Measurements from ENCODE around the gene FRMD6. TPM values are rescaled to one million over a fixed set of nuclear protein-coding genes. Genes with fewer than 3 reads are reported as not detected.

The FRMD6 gene
- total RNA-seq, 2 donors from 2014 or later = 12.1 to 14.8 TPM

DNA sequence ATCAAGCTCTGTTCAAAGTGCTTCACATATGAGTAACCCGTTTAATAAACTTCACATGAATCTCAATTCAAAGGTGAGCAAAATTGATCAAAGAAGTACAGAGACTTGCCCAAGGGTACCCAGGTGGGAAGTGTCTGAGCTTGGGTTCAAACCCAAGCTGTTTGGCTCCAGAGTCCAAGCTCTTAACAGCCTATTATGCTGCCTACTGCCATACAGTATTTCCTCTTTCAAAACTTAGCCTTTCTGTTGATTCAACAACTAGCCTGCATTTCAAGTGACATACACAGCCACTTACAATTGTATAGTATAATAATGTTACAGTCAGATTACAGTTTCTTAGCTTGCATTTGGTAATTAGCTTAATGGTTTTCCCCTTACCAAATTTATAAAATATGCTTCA is 29.7 kb downstream of the FRMD6 start:
- H3K36me3 ChIP-seq (ENCODE audit: control insufficient read depth, insufficient read depth, low read length) = no peaks in the 10 kb centered on the region
- H3K27me3 ChIP-seq (ENCODE audit: control insufficient read depth, insufficient read depth, low read length, poor library complexity, severe bottlenecking) = peaks cover 41% of the 10 kb centered on the region
- H3K9me3 ChIP-seq (ENCODE audit: control insufficient read depth, low read length) = no peaks in the 10 kb centered on the region
- Mint-ChIP-seq H3K9me3 (no peaks in the 10 kb centered on the region), H3K4me1 (peaks cover 28% of the 10 kb centered on the region), H3K27ac (no peak overlapping the region), H3K4me3 (no peak overlapping the region), H3K36me3 (ENCODE audit: low read depth) (no peaks in the 10 kb centered on the region), H3K27me3 (ENCODE audit: insufficient read depth) (peaks cover 28% of the 10 kb centered on the region)
- no peak overlapping the region for H3K4me3 ChIP-seq (ENCODE audit: low read length)
- no peak for TF ChIP-seq CTCF (conservative IDR thresholded peaks at IDR 0.05)
- no peak overlapping the region for H3K27ac ChIP-seq (ENCODE audit: low read depth, low read length)
- no peak for DNase-seq
- 83 to 86% methylated on average over 1 of the region's 1 CpG for WGBS, 2 experiments (ENCODE audit: insufficient coverage in 1 of 2, insufficient read length in 1 of 2)
- peaks cover 14% of the 10 kb centered on the region for H3K4me1 ChIP-seq (ENCODE audit: control insufficient read depth, insufficient read depth, low read length)
- H3K9ac ChIP-seq (ENCODE audit: extremely low read depth, low read length, poor library complexity, severe bottlenecking) = no peak overlapping the region

- peaks cover 47% of the 10 kb centered on the region for H3K27me3 ChIP-seq (ENCODE audit: control insufficient read depth, insufficient read depth, low read length, poor library complexity, severe bottlenecking)
- WGBS, 2 experiments (ENCODE audit: insufficient coverage in 1 of 2, insufficient read length in 1 of 2) = 90% methylated on average over 1 of the region's 1 CpG; no CpG with 5 or more reads in 1 of the 2 experiments
- Mint-ChIP-seq H3K27me3 (ENCODE audit: insufficient read depth) (peaks cover 29% of the 10 kb centered on the region), H3K27ac (no peak overlapping the region), H3K36me3 (ENCODE audit: low read depth) (no peaks in the 10 kb centered on the region), H3K9me3 (no peaks in the 10 kb centered on the region), H3K4me3 (no peak overlapping the region), H3K4me1 (peaks cover 28% of the 10 kb centered on the region)
- H3K36me3 ChIP-seq (ENCODE audit: control insufficient read depth, insufficient read depth, low read length) = no peaks in the 10 kb centered on the region
- TF ChIP-seq CTCF (conservative IDR thresholded peaks at IDR 0.05) = no peak
- DNase-seq = no peak
- H3K4me3 ChIP-seq (ENCODE audit: low read length) = no peak overlapping the region
- H3K9ac ChIP-seq (ENCODE audit: extremely low read depth, low read length, poor library complexity, severe bottlenecking) = no peak overlapping the region
- peaks cover 14% of the 10 kb centered on the region for H3K4me1 ChIP-seq (ENCODE audit: control insufficient read depth, insufficient read depth, low read length)
- no peaks in the 10 kb centered on the region for H3K9me3 ChIP-seq (ENCODE audit: control insufficient read depth, low read length)
- H3K27ac ChIP-seq (ENCODE audit: low read depth, low read length) = no peak overlapping the region
Measured at GRCh38 chr14:51682411-51682810, 30.7 kb downstream of the FRMD6 start.

DNA sequence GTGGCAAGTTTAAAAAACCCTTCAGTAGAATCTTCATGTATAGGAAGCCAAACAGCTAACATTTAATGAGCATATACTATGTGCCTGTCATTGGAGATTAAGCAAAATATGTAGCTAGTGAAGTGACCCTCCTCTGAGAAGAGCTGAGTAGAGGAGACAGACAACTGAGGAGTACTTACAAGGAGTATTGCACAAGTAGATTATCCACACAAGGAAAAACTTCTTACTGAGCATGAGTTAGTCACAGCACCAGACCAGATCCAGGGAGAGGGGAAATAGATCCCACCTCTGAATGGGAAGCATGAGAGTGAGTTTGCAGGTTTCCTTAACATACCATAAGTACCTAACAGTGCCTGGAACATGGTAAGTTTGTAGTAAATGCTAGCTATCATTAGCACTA is 33.0 kb downstream of the FRMD6 start:
- Histone ChIP-seq H3K4me3 (ENCODE audit: low read length) (no peak overlapping the region), H3K4me1 (ENCODE audit: control insufficient read depth, insufficient read depth, low read length) (peaks cover 13% of the 10 kb centered on the region), H3K27me3 (ENCODE audit: control insufficient read depth, insufficient read depth, low read length, poor library complexity, severe bottlenecking) (peaks cover 56% of the 10 kb centered on the region), H3K9me3 (ENCODE audit: control insufficient read depth, low read length) (no peaks in the 10 kb centered on the region), H3K27ac (ENCODE audit: low read depth, low read length) (no peak overlapping the region), H3K36me3 (ENCODE audit: control insufficient read depth, insufficient read depth, low read length) (peaks cover 1% of the 10 kb centered on the region), H3K9ac (ENCODE audit: extremely low read depth, low read length, poor library complexity, severe bottlenecking) (no peak overlapping the region)
- no peak for DNase-seq
- Mint-ChIP-seq H3K27ac (no peak overlapping the region), H3K4me1 (peaks cover 25% of the 10 kb centered on the region), H3K36me3 (ENCODE audit: low read depth) (peaks cover 3% of the 10 kb centered on the region), H3K4me3 (no peak overlapping the region), H3K9me3 (no peaks in the 10 kb centered on the region), H3K27me3 (ENCODE audit: insufficient read depth) (peaks cover 29% of the 10 kb centered on the region)
- no peak for TF ChIP-seq CTCF (conservative IDR thresholded peaks at IDR 0.05)
